SK-N-SH (cell line): Measurements from ENCODE around the gene GRIP2. TPM values are rescaled to one million over a fixed set of nuclear protein-coding genes. Genes with fewer than 3 reads are reported as not detected.

Experiments
- CTCF ChIA-PET: fragments of 300-600, 350-600 bp; formaldehyde crosslinking; extraction: SDS; loops from one replicate; lab custom pipeline; 2021; lab: Yijun Ruan, JAX
- POLR2A ChIA-PET: fragments of 350-600 bp; sonication (Branson Sonifier 250); formaldehyde crosslinking; extraction: SDS; loops from one replicate; lab custom pipeline; 2020; ENCODE audit warnings: antibody characterized with exemption, inconsistent platforms; lab: Yijun Ruan, JAX
- DNase-seq: peaks from one replicate; pipeline ENCODE4 v3.0.0; 2012
- H2AFZ ChIP-seq: fragments of 200-600 bp; sonication (generic); 2 replicates; pipeline ENCODE4 v1.8.1; 2016; ENCODE audit warnings: antibody characterized with exemption, mild to moderate bottlenecking, low read depth
- H3F3A ChIP-seq: fragments of 200-600 bp; sonication (generic); replicated peaks from 2 replicates; pipeline ENCODE3; 2016; ENCODE audit warnings: antibody characterized with exemption, mild to moderate bottlenecking; ENCODE audit not compliant: insufficient read depth
- H3K27ac ChIP-seq, 2 experiments: fragments of 200-500 bp in 1 of 2; fragments of 200-600 bp in 1 of 2; sonication (Bioruptor generic) in 1 of 2; sonication (generic), shearing (Covaris generic) in 1 of 2; 2 replicates each; pipeline versions ENCODE4 v1.5.1 to v1.6.1; 2014 to 2016; ENCODE audit warnings: low read depth in 2 of 2, inconsistent platforms in 1 of 2, low read length in 1 of 2, mild to moderate bottlenecking in 1 of 2, mixed read lengths in 1 of 2
- H3K27me3 ChIP-seq: fragments of 200-600 bp; sonication (generic), shearing (Covaris generic); 2 replicates; pipeline ENCODE4 v1.6.1; 2016; ENCODE audit warnings: mixed run types; ENCODE audit not compliant: insufficient read depth
- H3K36me3 ChIP-seq, 2 experiments: fragments of 200-500 bp in 1 of 2; fragments of 200-600 bp in 1 of 2; sonication (Bioruptor generic) in 1 of 2; sonication (generic) in 1 of 2; replicated peaks in 1 of 2; 2 replicates each; pipeline versions ENCODE3 to v1.5.1; 2014 to 2016; ENCODE audit warnings: low read length in 1 of 2, mild to moderate bottlenecking in 1 of 2; ENCODE audit not compliant: insufficient read depth in 2 of 2, control insufficient read depth in 1 of 2
- H3K4me1 ChIP-seq, 2 experiments: fragments of 200-500 bp in 1 of 2; fragments of 200-600 bp in 1 of 2; sonication (Bioruptor generic) in 1 of 2; sonication (generic), shearing (Covaris generic) in 1 of 2; 2 replicates each; pipeline versions ENCODE4 v1.5.1 to v1.6.1; 2014 to 2016; ENCODE audit warnings: low read depth in 1 of 2, low read length in 1 of 2, mixed run types in 1 of 2; ENCODE audit not compliant: insufficient read depth in 2 of 2, control insufficient read depth in 1 of 2
- H3K4me2 ChIP-seq: fragments of 200-600 bp; sonication (generic), shearing (Covaris generic); 2 replicates; pipeline ENCODE4 v1.6.1; 2017; ENCODE audit warnings: mixed run types
- H3K4me3 ChIP-seq, 2 experiments: fragments of 200-500 bp in 1 of 2; fragments of 200-600 bp in 1 of 2; sonication (Bioruptor generic) in 1 of 2; sonication (generic), shearing (Covaris generic) in 1 of 2; 2 replicates each; pipeline versions ENCODE4 v1.5.1 to v1.8.1; 2014 to 2016; ENCODE audit warnings: low read depth in 2 of 2, inconsistent platforms in 1 of 2, low read length in 1 of 2, mild to moderate bottlenecking in 1 of 2, mixed read lengths in 1 of 2, moderate library complexity in 1 of 2
- H3K79me2 ChIP-seq: fragments of 200-600 bp; sonication (generic); 2 replicates; pipeline ENCODE4 v1.8.1; 2017; ENCODE audit warnings: mild to moderate bottlenecking; ENCODE audit not compliant: insufficient read depth
- H3K9ac ChIP-seq: fragments of 200-600 bp; sonication (generic); 2 replicates; pipeline ENCODE4 v1.6.1; 2017; ENCODE audit warnings: mixed run types
- H3K9me2 ChIP-seq: fragments of 200-600 bp; sonication (generic); 2 replicates; pipeline ENCODE4 v1.6.1; 2017; ENCODE audit warnings: mixed run types
- H3K9me3 ChIP-seq: fragments of 200-600 bp; sonication (generic); 2 replicates; pipeline ENCODE4 v1.6.1; 2017; ENCODE audit warnings: mixed run types, mild to moderate bottlenecking, moderate library complexity
- H4K20me1 ChIP-seq: fragments of 200-600 bp; sonication (generic); 2 replicates; pipeline ENCODE4 v1.6.1; 2017; ENCODE audit warnings: mild to moderate bottlenecking, mixed run types; ENCODE audit not compliant: insufficient read depth
- CHD2 ChIP-seq: fragments of 150-350 bp; IDR thresholded peaks from 2 replicates; pipeline ENCODE4 v1.6.1; 2018; ENCODE audit warnings: low read length; ENCODE audit not compliant: partially characterized antibody
- GABPA ChIP-seq: IDR thresholded peaks from 2 replicates; pipeline ENCODE4 v1.4.0; 2012; ENCODE audit warnings: low read depth, mild to moderate bottlenecking
- GATA2 ChIP-seq: sonication (generic); formaldehyde crosslinking; IDR thresholded peaks from 2 replicates; pipeline ENCODE4 v1.5.0; 2020; ENCODE audit warnings: mild to moderate bottlenecking, missing genetic modification reagents
- JUND ChIP-seq: IDR thresholded peaks from 2 replicates; pipeline ENCODE4 v1.4.0; 2012
- MEF2A ChIP-seq: IDR thresholded peaks from 2 replicates; pipeline ENCODE4 v1.4.0; 2012; ENCODE audit warnings: low read depth, borderline replicate concordance
- NFIC ChIP-seq: IDR thresholded peaks from 2 replicates; pipeline ENCODE4 v1.4.0; 2012; ENCODE audit warnings: borderline replicate concordance
- NRF1 ChIP-seq: IDR thresholded peaks from 2 replicates; pipeline ENCODE4 v1.6.1; 2012; ENCODE audit warnings: low read depth, mild to moderate bottlenecking, low read length
- PBX3 ChIP-seq: IDR thresholded peaks from 2 replicates; pipeline ENCODE4; 2012
- POLR2AphosphoS5 ChIP-seq: IDR thresholded peaks from 2 replicates; pipeline ENCODE4 v1.6.1; 2012; ENCODE audit warnings: low read depth, low read length
- REST ChIP-seq: IDR thresholded peaks from 2 replicates; pipeline ENCODE4 v1.6.1; 2012; ENCODE audit warnings: mild to moderate bottlenecking, low read depth, low read length, moderate library complexity
- RFX5 ChIP-seq: IDR thresholded peaks from 2 replicates; pipeline ENCODE4 v1.6.1; 2012; ENCODE audit warnings: mild to moderate bottlenecking, improper control_type of control experiment, low read length
- SIN3A ChIP-seq: IDR thresholded peaks from 2 replicates; pipeline ENCODE4 v1.6.1; 2012; ENCODE audit warnings: low read depth, mild to moderate bottlenecking, low read length, moderate library complexity, borderline replicate concordance
- TAF1 ChIP-seq: IDR thresholded peaks from 2 replicates; pipeline ENCODE4 v1.6.1; 2012; ENCODE audit warnings: low read depth, mild to moderate bottlenecking, low read length, moderate library complexity, borderline replicate concordance
- TCF12 ChIP-seq: IDR thresholded peaks from 2 replicates; pipeline ENCODE4 v1.4.0; 2012
- TEAD4 ChIP-seq: IDR thresholded peaks from 2 replicates; pipeline ENCODE4 v1.4.0; 2012; ENCODE audit warnings: mild to moderate bottlenecking, borderline replicate concordance; ENCODE audit not compliant: insufficient read depth
- YY1 ChIP-seq: IDR thresholded peaks from 2 replicates; pipeline ENCODE4 v1.4.0; 2012; ENCODE audit warnings: low read depth, mild to moderate bottlenecking
- WGBS: methylation state at CpG from one replicate; pipeline ENCODE4 v1.1.6; 2017; ENCODE audit warnings: low lambda C conversion rate; 5-methylcytosine and 5-hydroxymethylcytosine counted together
- polyA plus RNA-seq, 3 experiments: library from polyadenylated mRNA; depleted of rRNA; stranded (reverse); fragments of >200 nt; gene quantifications; 2 replicates each; pipeline ENCODE4 v1.2.3, GENCODE V29; 2012
- TF ChIP-seq, protein P1 (sequence below): fragments of 200-600 bp; sonication (generic); IDR thresholded peaks from 2 replicates; pipeline ENCODE4 v1.6.1; 2017; ENCODE audit warnings: antibody characterized with exemption, mild to moderate bottlenecking, moderate library complexity
- TF ChIP-seq, protein P2 (sequence below): IDR thresholded peaks from 2 replicates; pipeline ENCODE4 v1.4.0; 2012; ENCODE audit warnings: low read depth, borderline replicate concordance

Gene GRIP2
- polyA plus RNA-seq, 1 of the 3 experiments (the other 2 are of a cell fraction), result 0.15 TPM

GRCh38 chr3:14507757-14508504 lies 32.2 kb downstream of the GRIP2 start:
- Histone ChIP-seq H3K4me3 (no peak overlapping the region), H3K79me2 (no peaks in the 10 kb centered on the region), H3K9me2 (no peaks in the 10 kb centered on the region), H3K4me1 (peaks cover 0 to 14% of the 10 kb centered on the region in 2 experiments; a peak in 1 of 4 replicates), H3K9me3 (no peaks in the 10 kb centered on the region), H3K36me3 (no peaks in the 10 kb centered on the region), H3K9ac (no peak overlapping the region), H3K27me3 (no peaks in the 10 kb centered on the region), H4K20me1 (no peaks in the 10 kb centered on the region), H2AFZ (no peak overlapping the region), H3K4me2 (no peak overlapping the region), H3F3A (no peaks in the 10 kb centered on the region), H3K27ac (no peak overlapping the region)
- POLR2A ChIA-PET, result no interaction called here
- no peak for DNase-seq
- no peak for TF ChIP-seq NRF1
- TF ChIP-seq YY1, result no peak
- no peak for TF ChIP-seq TAF1
- no peak for TF ChIP-seq MEF2A
- TF ChIP-seq CHD2, result no peak
- TF ChIP-seq RFX5, result no peak
- no peak for TF ChIP-seq JUND
- TF ChIP-seq TEAD4, result no peak
- TF ChIP-seq PBX3, result no peak
- TF ChIP-seq, protein P1, sequence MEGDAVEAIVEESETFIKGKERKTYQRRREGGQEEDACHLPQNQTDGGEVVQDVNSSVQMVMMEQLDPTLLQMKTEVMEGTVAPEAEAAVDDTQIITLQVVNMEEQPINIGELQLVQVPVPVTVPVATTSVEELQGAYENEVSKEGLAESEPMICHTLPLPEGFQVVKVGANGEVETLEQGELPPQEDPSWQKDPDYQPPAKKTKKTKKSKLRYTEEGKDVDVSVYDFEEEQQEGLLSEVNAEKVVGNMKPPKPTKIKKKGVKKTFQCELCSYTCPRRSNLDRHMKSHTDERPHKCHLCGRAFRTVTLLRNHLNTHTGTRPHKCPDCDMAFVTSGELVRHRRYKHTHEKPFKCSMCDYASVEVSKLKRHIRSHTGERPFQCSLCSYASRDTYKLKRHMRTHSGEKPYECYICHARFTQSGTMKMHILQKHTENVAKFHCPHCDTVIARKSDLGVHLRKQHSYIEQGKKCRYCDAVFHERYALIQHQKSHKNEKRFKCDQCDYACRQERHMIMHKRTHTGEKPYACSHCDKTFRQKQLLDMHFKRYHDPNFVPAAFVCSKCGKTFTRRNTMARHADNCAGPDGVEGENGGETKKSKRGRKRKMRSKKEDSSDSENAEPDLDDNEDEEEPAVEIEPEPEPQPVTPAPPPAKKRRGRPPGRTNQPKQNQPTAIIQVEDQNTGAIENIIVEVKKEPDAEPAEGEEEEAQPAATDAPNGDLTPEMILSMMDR, result no peak
- TF ChIP-seq GATA2, result no peak
- no peak for TF ChIP-seq TCF12
- no peak for TF ChIP-seq REST
- no peak for TF ChIP-seq SIN3A
- TF ChIP-seq GABPA, result no peak
- no peak for TF ChIP-seq NFIC
- TF ChIP-seq POLR2AphosphoS5, result no peak
- TF ChIP-seq, protein P2, sequence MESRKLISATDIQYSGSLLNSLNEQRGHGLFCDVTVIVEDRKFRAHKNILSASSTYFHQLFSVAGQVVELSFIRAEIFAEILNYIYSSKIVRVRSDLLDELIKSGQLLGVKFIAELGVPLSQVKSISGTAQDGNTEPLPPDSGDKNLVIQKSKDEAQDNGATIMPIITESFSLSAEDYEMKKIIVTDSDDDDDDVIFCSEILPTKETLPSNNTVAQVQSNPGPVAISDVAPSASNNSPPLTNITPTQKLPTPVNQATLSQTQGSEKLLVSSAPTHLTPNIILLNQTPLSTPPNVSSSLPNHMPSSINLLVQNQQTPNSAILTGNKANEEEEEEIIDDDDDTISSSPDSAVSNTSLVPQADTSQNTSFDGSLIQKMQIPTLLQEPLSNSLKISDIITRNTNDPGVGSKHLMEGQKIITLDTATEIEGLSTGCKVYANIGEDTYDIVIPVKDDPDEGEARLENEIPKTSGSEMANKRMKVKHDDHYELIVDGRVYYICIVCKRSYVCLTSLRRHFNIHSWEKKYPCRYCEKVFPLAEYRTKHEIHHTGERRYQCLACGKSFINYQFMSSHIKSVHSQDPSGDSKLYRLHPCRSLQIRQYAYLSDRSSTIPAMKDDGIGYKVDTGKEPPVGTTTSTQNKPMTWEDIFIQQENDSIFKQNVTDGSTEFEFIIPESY, result no peak
- 33% methylated on average over 5 of the region's 6 CpGs for WGBS
- CTCF ChIA-PET, result interaction anchor here (0.6 to 11.4 kb wide), 41 partner anchors 9 to 421 kb away, joined by 3 to 183 read pairs (median 4); partner anchors contain the start of genes CCDC174 and GRIP2
